Breast epithelium (tissue), 3 donors: ENCODE results near the gene SPTLC2.

Source experiments
- POLR2A ChIP-seq: fragments of 450-650 bp; IDR thresholded peaks from one replicate; pipeline ENCODE4 v1.6.1; 2016; ENCODE audit warnings: antibody characterized with exemption, mild to moderate bottlenecking, moderate library complexity
- TF ChIP-seq, protein P1 (sequence below), 3 donors: fragments of 450-650 bp; IDR thresholded peaks; one replicate each; pipeline ENCODE4 v1.5.1; 2016 to 2017; ENCODE audit warnings: antibody characterized with exemption in 3 of 3, mild to moderate bottlenecking in 3 of 3, moderate library complexity in 3 of 3

DNA sequence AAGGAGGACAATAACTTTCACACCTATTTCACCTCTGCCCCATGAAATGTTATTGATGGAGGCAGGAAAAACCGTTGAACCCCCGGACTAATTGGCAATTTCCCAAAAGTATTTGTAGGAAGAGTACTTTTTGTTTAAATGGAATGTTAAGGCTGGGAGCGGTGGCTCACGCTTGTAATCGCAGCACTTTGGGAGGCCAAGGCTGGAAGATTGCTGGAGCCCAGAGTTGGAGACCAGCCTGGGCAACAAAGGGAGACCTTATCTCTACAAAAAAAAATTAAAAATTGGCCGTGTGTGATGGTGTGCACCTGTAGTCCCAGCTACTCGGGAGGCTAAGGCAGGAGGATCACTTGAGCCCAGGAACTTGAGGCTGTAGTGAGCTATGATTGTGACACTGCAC, 26.0 kb upstream of the SPTLC2 start:
- TF ChIP-seq POLR2A = no peak
- TF ChIP-seq, protein P1, sequence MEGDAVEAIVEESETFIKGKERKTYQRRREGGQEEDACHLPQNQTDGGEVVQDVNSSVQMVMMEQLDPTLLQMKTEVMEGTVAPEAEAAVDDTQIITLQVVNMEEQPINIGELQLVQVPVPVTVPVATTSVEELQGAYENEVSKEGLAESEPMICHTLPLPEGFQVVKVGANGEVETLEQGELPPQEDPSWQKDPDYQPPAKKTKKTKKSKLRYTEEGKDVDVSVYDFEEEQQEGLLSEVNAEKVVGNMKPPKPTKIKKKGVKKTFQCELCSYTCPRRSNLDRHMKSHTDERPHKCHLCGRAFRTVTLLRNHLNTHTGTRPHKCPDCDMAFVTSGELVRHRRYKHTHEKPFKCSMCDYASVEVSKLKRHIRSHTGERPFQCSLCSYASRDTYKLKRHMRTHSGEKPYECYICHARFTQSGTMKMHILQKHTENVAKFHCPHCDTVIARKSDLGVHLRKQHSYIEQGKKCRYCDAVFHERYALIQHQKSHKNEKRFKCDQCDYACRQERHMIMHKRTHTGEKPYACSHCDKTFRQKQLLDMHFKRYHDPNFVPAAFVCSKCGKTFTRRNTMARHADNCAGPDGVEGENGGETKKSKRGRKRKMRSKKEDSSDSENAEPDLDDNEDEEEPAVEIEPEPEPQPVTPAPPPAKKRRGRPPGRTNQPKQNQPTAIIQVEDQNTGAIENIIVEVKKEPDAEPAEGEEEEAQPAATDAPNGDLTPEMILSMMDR (IDR thresholded peaks at IDR 0.05) = no peak
